ENCODE data around the gene CALY.
"Not testable (repeated sequence)": the region's sequence is repeated elsewhere in the genome, so short reads cannot be mapped to it uniquely, and the experiment has no call there.

Gene CALY

DNA sequence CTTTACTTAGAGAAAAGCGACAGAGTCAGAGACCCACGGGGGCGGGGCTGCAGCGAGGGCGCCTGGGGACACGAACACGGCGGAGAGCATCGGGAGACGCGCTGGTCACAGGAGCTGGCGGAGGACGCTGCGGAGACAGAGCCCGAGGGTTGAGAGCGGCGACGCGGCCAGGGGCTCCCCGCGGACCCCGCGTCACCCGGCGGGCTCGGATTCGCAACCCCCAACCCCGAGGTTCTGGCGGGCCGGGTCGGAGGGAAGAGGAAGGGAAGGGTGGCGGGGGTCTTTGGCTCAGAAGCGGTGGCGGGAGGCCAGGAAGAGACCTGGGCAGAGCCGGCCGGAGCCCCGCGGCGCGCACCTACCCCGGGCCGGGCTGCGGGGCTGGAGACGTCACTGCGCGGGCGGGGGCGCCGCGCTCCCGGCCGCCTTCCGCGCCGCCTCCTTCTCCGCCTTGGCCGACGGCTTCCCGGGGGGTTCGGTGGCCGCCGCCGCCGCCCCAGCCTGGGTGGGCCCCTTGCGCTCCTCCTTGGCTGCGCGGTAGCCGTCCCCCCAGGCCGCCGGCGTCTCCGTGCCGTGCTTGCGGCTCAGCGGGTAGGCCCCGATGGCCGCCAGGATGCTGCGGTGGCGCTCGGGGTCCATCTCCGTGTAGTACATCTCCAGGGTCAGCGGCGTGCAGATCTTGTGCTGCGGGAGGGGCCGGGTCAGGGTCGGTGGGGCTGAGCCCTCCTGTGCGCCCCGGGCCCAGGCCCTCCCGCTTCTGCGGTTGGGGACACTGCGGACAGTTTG is 11.1 kb downstream of the CALY start:
- Histone ChIP-seq H3K36me3 (ENCODE audit: control insufficient read depth in 1 of 2, insufficient read depth in 2 of 2, low read depth in 1 of 2, low read length in 2 of 2) (peaks cover 0 to 4% of the 10 kb centered on the region in 2 experiments), H3K23ac (ENCODE audit: low read length in 2 of 2) (peak overlapping the region in 1 of 2 experiments; percentile 28), H3K18ac (ENCODE audit: low read depth in 1 of 2, low read length in 2 of 2) (peak overlapping the region; percentile 62 to 77), H2BK120ac (ENCODE audit: low read depth, low read length) (peak overlapping the region; percentile 61), H3K4me1 (ENCODE audit: control insufficient read depth, insufficient read depth, low read depth, low read length) (peaks cover 47% of the 10 kb centered on the region), H3K4me3 (ENCODE audit: insufficient read depth in 1 of 2, low read depth in 1 of 2, low read length in 2 of 2) (peak overlapping the region; percentile 47 to 76), H3K79me1 (replicated peaks; ENCODE audit: low read length, poor library complexity, severe bottlenecking) (no peaks in the 10 kb centered on the region), H3K9me3 (ENCODE audit: control insufficient read depth, low read length) (no peaks in the 10 kb centered on the region), H3K27ac (ENCODE audit: low read length, poor library complexity, severe bottlenecking) (no peak overlapping the region), H2BK5ac (ENCODE audit: low read depth, low read length, poor library complexity, severe bottlenecking) (peak overlapping the region; percentile 71), H2AK5ac (ENCODE audit: low read length, severe bottlenecking) (peak overlapping the region; percentile 67), H4K8ac (ENCODE audit: low read length) (peak overlapping the region; percentile 95), H3K9ac (ENCODE audit: low read length) (no peak overlapping the region), H3K27me3 (ENCODE audit: control insufficient read depth in 1 of 2, insufficient read depth in 1 of 2, low read length in 2 of 2) (peaks cover 0 to 58% of the 10 kb centered on the region in 2 experiments), H3K4me2 (ENCODE audit: low read length, poor library complexity, severe bottlenecking) (peak overlapping the region; percentile 79), H2BK15ac (ENCODE audit: low read depth, poor library complexity, severe bottlenecking) (peak overlapping the region; percentile 90), H3K4ac (ENCODE audit: low read depth in 1 of 2, low read length in 2 of 2) (peak overlapping the region; percentile 49 to 81), H2AFZ (ENCODE audit: low read depth, low read length) (peak overlapping the region; percentile 76), H3K14ac (ENCODE audit: low read length in 2 of 2) (peak overlapping the region; percentile 57 to 61), H4K91ac (ENCODE audit: low read length) (peak overlapping the region; percentile 75), H2BK12ac (ENCODE audit: low read length in 2 of 2) (peak overlapping the region in 1 of 2 experiments; percentile 67)
- WGBS: 3% methylated on average over 69 of the region's 91 CpGs
- peak; percentile 34 for DNase-seq

DNA sequence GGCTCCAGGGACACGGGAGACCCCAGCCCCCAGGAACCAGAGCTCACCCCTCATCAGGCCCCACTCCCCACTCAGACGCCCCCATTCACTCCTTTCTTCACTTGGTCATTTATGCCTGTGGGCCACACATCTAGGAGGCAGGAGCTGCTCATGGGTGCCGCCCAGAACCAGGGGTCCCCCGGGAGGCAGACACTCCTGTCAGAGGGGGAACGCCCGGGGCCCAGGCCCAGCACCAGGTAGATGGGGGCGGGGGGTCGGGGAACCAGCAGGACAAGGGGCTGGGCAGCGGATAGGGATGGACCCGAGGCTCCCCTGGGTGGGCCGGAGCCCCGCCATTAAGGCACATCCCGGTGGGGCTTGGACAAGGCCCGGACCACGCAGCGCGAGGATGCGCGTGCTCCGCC is 11.8 kb downstream of the CALY start:
- H3K18ac ChIP-seq (ENCODE audit: low read depth in 1 of 2, low read length in 2 of 2): peak overlapping the region in 1 of 2 experiments; percentile 62
- peaks cover 46% of the 10 kb centered on the region for H3K4me1 ChIP-seq (ENCODE audit: control insufficient read depth, insufficient read depth, low read depth, low read length)
- 57% methylated on average over 20 of the region's 20 CpGs for WGBS
- H2BK12ac ChIP-seq (ENCODE audit: low read length in 2 of 2): no peak overlapping the region
- no peak overlapping the region for H2BK5ac ChIP-seq (ENCODE audit: low read depth, low read length, poor library complexity, severe bottlenecking)
- peak overlapping the region; percentile 15 for H2AK5ac ChIP-seq (ENCODE audit: low read length, severe bottlenecking)
- peak overlapping the region in 1 of 2 experiments; percentile 76 for H3K4me3 ChIP-seq (ENCODE audit: insufficient read depth in 1 of 2, low read depth in 1 of 2, low read length in 2 of 2)
- no peak overlapping the region for H3K27ac ChIP-seq (ENCODE audit: low read length, poor library complexity, severe bottlenecking)
- no peak overlapping the region for H3K23ac ChIP-seq (ENCODE audit: low read length in 2 of 2)
- H3K36me3 ChIP-seq (ENCODE audit: control insufficient read depth in 1 of 2, insufficient read depth in 2 of 2, low read depth in 1 of 2, low read length in 2 of 2): peaks cover 0 to 4% of the 10 kb centered on the region in 2 experiments
- no peak overlapping the region for H3K9ac ChIP-seq (ENCODE audit: low read length)
- H2AFZ ChIP-seq (ENCODE audit: low read depth, low read length): no peak overlapping the region
- peaks cover 0 to 64% of the 10 kb centered on the region in 2 experiments for H3K27me3 ChIP-seq (ENCODE audit: control insufficient read depth in 1 of 2, insufficient read depth in 1 of 2, low read length in 2 of 2)
- peak overlapping the region; percentile 95 for H4K8ac ChIP-seq (ENCODE audit: low read length)
- DNase-seq: no peak
- H3K4ac ChIP-seq (ENCODE audit: low read depth in 1 of 2, low read length in 2 of 2): no peak overlapping the region
- peak overlapping the region; percentile 69 for H2BK15ac ChIP-seq (ENCODE audit: low read depth, poor library complexity, severe bottlenecking)
- peak overlapping the region; percentile 79 for H3K4me2 ChIP-seq (ENCODE audit: low read length, poor library complexity, severe bottlenecking)
- H3K79me1 ChIP-seq (replicated peaks; ENCODE audit: low read length, poor library complexity, severe bottlenecking): no peaks in the 10 kb centered on the region
- no peak overlapping the region for H3K14ac ChIP-seq (ENCODE audit: low read length in 2 of 2)
- no peak overlapping the region for H2BK120ac ChIP-seq (ENCODE audit: low read depth, low read length)
- H4K91ac ChIP-seq (ENCODE audit: low read length): no peak overlapping the region
- no peaks in the 10 kb centered on the region for H3K9me3 ChIP-seq (ENCODE audit: control insufficient read depth, low read length)

DNA sequence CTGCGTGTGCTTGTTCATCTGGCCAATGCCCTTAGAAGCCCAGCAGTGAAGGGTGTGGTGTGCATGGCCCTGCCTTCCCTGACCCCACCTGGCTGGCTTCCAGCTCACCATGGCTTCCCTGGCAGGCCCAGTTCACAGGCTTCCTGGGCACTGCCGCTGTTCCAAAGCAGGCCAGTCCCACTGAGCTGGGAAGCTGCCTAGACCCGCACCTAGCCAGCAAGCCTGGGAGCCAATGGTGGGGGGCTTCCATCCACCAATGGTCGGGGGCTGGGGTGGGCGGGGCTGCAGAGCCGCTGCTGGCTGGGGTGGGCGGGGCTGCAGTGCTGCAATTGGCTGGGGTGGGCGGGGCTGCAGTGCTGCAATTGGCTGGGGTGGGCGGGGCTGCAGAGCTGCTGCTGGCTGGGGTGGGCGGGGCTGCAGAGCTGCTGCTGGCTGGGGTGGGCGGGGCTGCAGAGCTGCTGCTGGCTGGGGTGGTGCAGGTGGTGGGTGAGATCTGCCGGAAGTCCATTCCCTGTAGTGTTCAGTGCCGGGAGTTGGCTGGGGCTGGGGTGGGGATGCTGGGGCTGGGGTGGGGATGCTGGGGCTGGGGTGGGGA is 12.4 kb downstream of the CALY start:
- Histone ChIP-seq H2BK120ac (ENCODE audit: low read depth, low read length) (no peak overlapping the region), H3K23ac (ENCODE audit: low read length in 2 of 2) (no peak overlapping the region), H2BK5ac (ENCODE audit: low read depth, low read length, poor library complexity, severe bottlenecking) (no peak overlapping the region), H3K14ac (ENCODE audit: low read length in 2 of 2) (no peak overlapping the region), H3K4me1 (ENCODE audit: control insufficient read depth, insufficient read depth, low read depth, low read length) (peaks cover 45% of the 10 kb centered on the region), H3K27ac (ENCODE audit: low read length, poor library complexity, severe bottlenecking) (no peak overlapping the region), H2BK12ac (ENCODE audit: low read length in 2 of 2) (peak overlapping the region in 1 of 2 experiments; percentile 81), H3K9me3 (ENCODE audit: control insufficient read depth, low read length) (no peaks in the 10 kb centered on the region), H2BK15ac (ENCODE audit: low read depth, poor library complexity, severe bottlenecking) (no peak overlapping the region), H4K91ac (ENCODE audit: low read length) (no peak overlapping the region), H3K27me3 (ENCODE audit: control insufficient read depth in 1 of 2, insufficient read depth in 1 of 2, low read length in 2 of 2) (peaks cover 0 to 65% of the 10 kb centered on the region in 2 experiments), H3K4me3 (ENCODE audit: insufficient read depth in 1 of 2, low read depth in 1 of 2, low read length in 2 of 2) (no peak overlapping the region), H3K4ac (ENCODE audit: low read depth in 1 of 2, low read length in 2 of 2) (no peak overlapping the region), H3K4me2 (ENCODE audit: low read length, poor library complexity, severe bottlenecking) (peak overlapping the region; percentile 41), H3K79me1 (replicated peaks; ENCODE audit: low read length, poor library complexity, severe bottlenecking) (no peaks in the 10 kb centered on the region), H3K9ac (ENCODE audit: low read length) (no peak overlapping the region), H3K36me3 (ENCODE audit: control insufficient read depth in 1 of 2, insufficient read depth in 2 of 2, low read depth in 1 of 2, low read length in 2 of 2) (peaks cover 0 to 4% of the 10 kb centered on the region in 2 experiments), H2AFZ (ENCODE audit: low read depth, low read length) (peak overlapping the region; percentile 72), H3K18ac (ENCODE audit: low read depth in 1 of 2, low read length in 2 of 2) (no peak overlapping the region), H4K8ac (ENCODE audit: low read length) (peak overlapping the region; percentile 67), H2AK5ac (ENCODE audit: low read length, severe bottlenecking) (no peak overlapping the region)
- 18% methylated on average over 9 of the region's 13 CpGs for WGBS
- peak; percentile 43 for DNase-seq

GRCh38 chr10:133322064-133322709 is 14.5 kb downstream of the CALY start:
- not testable (repeated sequence) for H2BK12ac ChIP-seq (ENCODE audit: low read length in 2 of 2); H3K9ac ChIP-seq (ENCODE audit: low read length); H2BK120ac ChIP-seq (ENCODE audit: low read depth, low read length); H3K36me3 ChIP-seq (ENCODE audit: control insufficient read depth in 1 of 2, insufficient read depth in 2 of 2, low read depth in 1 of 2, low read length in 2 of 2); H3K27ac ChIP-seq (ENCODE audit: low read length, poor library complexity, severe bottlenecking); H3K18ac ChIP-seq (ENCODE audit: low read depth in 1 of 2, low read length in 2 of 2); H3K79me1 ChIP-seq (replicated peaks; ENCODE audit: low read length, poor library complexity, severe bottlenecking); H4K91ac ChIP-seq (ENCODE audit: low read length); H4K8ac ChIP-seq (ENCODE audit: low read length); H3K4me3 ChIP-seq (ENCODE audit: insufficient read depth in 1 of 2, low read depth in 1 of 2, low read length in 2 of 2); H2BK15ac ChIP-seq (ENCODE audit: low read depth, poor library complexity, severe bottlenecking); H2BK5ac ChIP-seq (ENCODE audit: low read depth, low read length, poor library complexity, severe bottlenecking); H2AK5ac ChIP-seq (ENCODE audit: low read length, severe bottlenecking); H3K4ac ChIP-seq (ENCODE audit: low read depth in 1 of 2, low read length in 2 of 2); H3K4me2 ChIP-seq (ENCODE audit: low read length, poor library complexity, severe bottlenecking); H3K23ac ChIP-seq (ENCODE audit: low read length in 2 of 2); H3K14ac ChIP-seq (ENCODE audit: low read length in 2 of 2); H2AFZ ChIP-seq (ENCODE audit: low read depth, low read length); H3K9me3 ChIP-seq (ENCODE audit: control insufficient read depth, low read length); DNase-seq
- WGBS: 89% methylated on average over 8 of the region's 14 CpGs
- Histone ChIP-seq H3K4me1 (ENCODE audit: control insufficient read depth, insufficient read depth, low read depth, low read length) (peaks cover 31% of the 10 kb centered on the region), H3K27me3 (ENCODE audit: control insufficient read depth in 1 of 2, insufficient read depth in 1 of 2, low read length in 2 of 2) (peaks cover 0 to 50% of the 10 kb centered on the region in 2 experiments)
